H9 (cell line): Measurements from ENCODE around the gene EPHB2. TPM values are rescaled to one million over a fixed set of nuclear protein-coding genes. Genes with fewer than 3 reads are reported as not detected.

ENCODE experiments used
- DNase-seq: peaks from one replicate; pipeline ENCODE4 v3.0.0-alpha.2; 2017
- H2AFZ ChIP-seq: one replicate; pipeline ENCODE4 v1.6.1; 2013; ENCODE audit warnings: mild to moderate bottlenecking, low read length, control low read depth, moderate library complexity
- H2AK5ac ChIP-seq: 2 replicates; pipeline ENCODE4 v1.6.1; 2013; ENCODE audit warnings: low read length, control low read depth, mixed read lengths; ENCODE audit not compliant: insufficient read length
- H2BK120ac ChIP-seq: one replicate; pipeline ENCODE4 v1.6.1; 2013; ENCODE audit warnings: low read depth, mild to moderate bottlenecking, low read length, control low read depth, inconsistent platforms; ENCODE audit not compliant: poor library complexity, severe bottlenecking
- H2BK12ac ChIP-seq: 2 replicates; pipeline ENCODE4 v1.6.1; 2013; ENCODE audit warnings: low read length, control low read depth, mixed read lengths, low read depth; ENCODE audit not compliant: insufficient read length
- H2BK15ac ChIP-seq: 2 replicates; pipeline ENCODE4 v1.6.1; 2013; ENCODE audit warnings: low read depth, low read length, control low read depth
- H2BK20ac ChIP-seq: one replicate; pipeline ENCODE4 v1.6.1; 2013; ENCODE audit warnings: low read depth, mild to moderate bottlenecking, low read length, control low read depth, inconsistent platforms; ENCODE audit not compliant: poor library complexity, severe bottlenecking
- H2BK5ac ChIP-seq: 2 replicates; pipeline ENCODE4 v1.6.1; 2013; ENCODE audit warnings: low read length, control low read depth, mixed read lengths; ENCODE audit not compliant: insufficient read length
- H3K14ac ChIP-seq: 2 replicates; pipeline ENCODE4 v1.6.1; 2013; ENCODE audit warnings: low read length, control low read depth; ENCODE audit not compliant: insufficient read depth
- H3K18ac ChIP-seq: 2 replicates; pipeline ENCODE4 v1.6.1; 2013; ENCODE audit warnings: low read depth, mild to moderate bottlenecking, mixed read lengths, low read length, control low read depth; ENCODE audit not compliant: insufficient read length
- H3K23ac ChIP-seq: 2 replicates; pipeline ENCODE4 v1.6.1; 2013; ENCODE audit warnings: low read length, control low read depth, mixed read lengths, low read depth; ENCODE audit not compliant: insufficient read length
- H3K23me2 ChIP-seq: 2 replicates; pipeline ENCODE4 v1.6.1; 2013; ENCODE audit warnings: low read depth, mild to moderate bottlenecking, mixed read lengths, low read length, control low read depth; ENCODE audit not compliant: insufficient read length, poor library complexity, severe bottlenecking
- H3K27ac ChIP-seq: 2 replicates; pipeline ENCODE4 v1.5.1; 2013; ENCODE audit warnings: low read length, control low read depth, mixed read lengths, low read depth; ENCODE audit not compliant: insufficient read length
- H3K27me3 ChIP-seq: 2 replicates; pipeline ENCODE4 v1.6.1; 2013; ENCODE audit warnings: low read length, control low read depth, inconsistent platforms; ENCODE audit not compliant: insufficient read depth
- H3K4ac ChIP-seq: 2 replicates; pipeline ENCODE4 v1.6.1; 2013; ENCODE audit warnings: low read depth, mild to moderate bottlenecking, control low read depth, inconsistent platforms, low read length, moderate library complexity
- H3K4me1 ChIP-seq: 2 replicates; pipeline ENCODE4 v1.6.1; 2013; ENCODE audit warnings: low read length, control low read depth, inconsistent platforms; ENCODE audit not compliant: insufficient read depth
- H3K4me2 ChIP-seq: 2 replicates; pipeline ENCODE4 v1.6.1; 2013; ENCODE audit warnings: low read length, control low read depth, mixed read lengths; ENCODE audit not compliant: insufficient read length, insufficient read depth
- H3K56ac ChIP-seq: 2 replicates; pipeline ENCODE4 v1.6.1; 2013; ENCODE audit warnings: low read depth, mild to moderate bottlenecking, mixed read lengths, low read length, control low read depth; ENCODE audit not compliant: insufficient read length
- H3K79me1 ChIP-seq: 2 replicates; pipeline ENCODE4 v1.6.1; 2013; ENCODE audit warnings: low read depth, mild to moderate bottlenecking, moderate library complexity, low read length, control low read depth, inconsistent platforms; ENCODE audit not compliant: insufficient read depth, poor library complexity, severe bottlenecking
- H3K79me2 ChIP-seq: 2 replicates; pipeline ENCODE4 v1.6.1; 2013; ENCODE audit warnings: low read length, control low read depth, inconsistent platforms; ENCODE audit not compliant: insufficient read depth
- H3K9ac ChIP-seq: 2 replicates; pipeline ENCODE4 v1.6.1; 2013; ENCODE audit warnings: low read length, control low read depth, mixed read lengths; ENCODE audit not compliant: insufficient read length; ENCODE audit errors: extremely low read depth
- H3K9me3 ChIP-seq: one replicate; pipeline ENCODE4 v1.6.1; 2013; ENCODE audit warnings: low read depth, low read length, inconsistent platforms; ENCODE audit not compliant: control insufficient read depth
- H3T11ph ChIP-seq: one replicate; pipeline ENCODE4 v1.6.1; 2013; ENCODE audit warnings: mild to moderate bottlenecking, low read length, control low read depth, inconsistent platforms
- H4K20me1 ChIP-seq: one replicate; pipeline ENCODE4 v1.6.1; 2013; ENCODE audit not compliant: control insufficient read depth, insufficient read length, insufficient read depth
- H4K5ac ChIP-seq: 2 replicates; pipeline ENCODE4 v1.6.1; 2013; ENCODE audit warnings: low read depth, mild to moderate bottlenecking, mixed read lengths, low read length, control low read depth; ENCODE audit not compliant: insufficient read length
- H4K8ac ChIP-seq: replicated peaks from 2 replicates; pipeline ENCODE4 v1.6.1; 2013; ENCODE audit warnings: low read length, control low read depth, mixed read lengths, low read depth; ENCODE audit not compliant: insufficient read length
- H4K91ac ChIP-seq: 2 replicates; pipeline ENCODE4 v1.6.1; 2013; ENCODE audit warnings: low read depth, mild to moderate bottlenecking, moderate library complexity, mixed read lengths, low read length, control low read depth; ENCODE audit not compliant: insufficient read length
- H3K27ac Mint-ChIP-seq, 3 experiments: 2 replicates in 2 of 3; 3 replicates in 1 of 3; pipeline ENCODE4 v1.8.0; 2020 to 2021; ENCODE audit warnings: mixed read lengths in 3 of 3, mild to moderate bottlenecking in 1 of 3, moderate library complexity in 1 of 3
- H3K27me3 Mint-ChIP-seq: 2 replicates; pipeline ENCODE4 v1.8.0; 2021; ENCODE audit warnings: low read depth, mild to moderate bottlenecking, moderate library complexity, mixed read lengths
- H3K36me3 Mint-ChIP-seq, 3 experiments: 2 replicates in 2 of 3; 3 replicates in 1 of 3; pipeline ENCODE4 v1.8.0; 2020 to 2021; ENCODE audit warnings: low read depth in 3 of 3, mixed read lengths in 3 of 3; ENCODE audit not compliant: insufficient read depth in 1 of 3
- H3K4me1 Mint-ChIP-seq, 2 experiments: 2 replicates each; pipeline ENCODE4 v1.8.0; 2020; ENCODE audit warnings: mixed read lengths in 2 of 2
- H3K4me3 Mint-ChIP-seq, 2 experiments: 2 replicates in 1 of 2; 3 replicates in 1 of 2; pipeline ENCODE4 v1.8.0; 2020 to 2021; ENCODE audit warnings: mild to moderate bottlenecking in 2 of 2, mixed read lengths in 2 of 2, moderate library complexity in 1 of 2
- H3K9me3 Mint-ChIP-seq, 2 experiments: 2 replicates in 1 of 2; 3 replicates in 1 of 2; pipeline ENCODE4 v1.8.0; 2020; ENCODE audit warnings: mild to moderate bottlenecking in 2 of 2, mixed read lengths in 2 of 2, moderate library complexity in 1 of 2
- CTCF ChIP-seq: fragments of 200-600 bp; sonication (generic); conservative IDR thresholded peaks from 3 replicates; pipeline ENCODE4 v1.8.0; 2021; ENCODE audit warnings: antibody characterized with exemption, mild to moderate bottlenecking
- WGBS: extraction: QIAGEN DNeasy Blood & Tissue Kit; methylation state at CpG from one replicate; pipeline ENCODE4 v1.1.7; 2013; ENCODE audit warnings: missing lambda C conversion rate, low lambda C conversion rate, mixed read lengths; ENCODE audit not compliant: insufficient read length; ENCODE audit errors: extremely low coverage; 5-methylcytosine and 5-hydroxymethylcytosine counted together
- total RNA-seq: library from RNA; stranded (reverse); gene quantifications from 2 replicates; pipeline ENCODE4 v1.2.1, GENCODE V29; 2021

The EPHB2 gene
- total RNA-seq, 1 experiment from 2014 or later: 9.5 TPM

DNA sequence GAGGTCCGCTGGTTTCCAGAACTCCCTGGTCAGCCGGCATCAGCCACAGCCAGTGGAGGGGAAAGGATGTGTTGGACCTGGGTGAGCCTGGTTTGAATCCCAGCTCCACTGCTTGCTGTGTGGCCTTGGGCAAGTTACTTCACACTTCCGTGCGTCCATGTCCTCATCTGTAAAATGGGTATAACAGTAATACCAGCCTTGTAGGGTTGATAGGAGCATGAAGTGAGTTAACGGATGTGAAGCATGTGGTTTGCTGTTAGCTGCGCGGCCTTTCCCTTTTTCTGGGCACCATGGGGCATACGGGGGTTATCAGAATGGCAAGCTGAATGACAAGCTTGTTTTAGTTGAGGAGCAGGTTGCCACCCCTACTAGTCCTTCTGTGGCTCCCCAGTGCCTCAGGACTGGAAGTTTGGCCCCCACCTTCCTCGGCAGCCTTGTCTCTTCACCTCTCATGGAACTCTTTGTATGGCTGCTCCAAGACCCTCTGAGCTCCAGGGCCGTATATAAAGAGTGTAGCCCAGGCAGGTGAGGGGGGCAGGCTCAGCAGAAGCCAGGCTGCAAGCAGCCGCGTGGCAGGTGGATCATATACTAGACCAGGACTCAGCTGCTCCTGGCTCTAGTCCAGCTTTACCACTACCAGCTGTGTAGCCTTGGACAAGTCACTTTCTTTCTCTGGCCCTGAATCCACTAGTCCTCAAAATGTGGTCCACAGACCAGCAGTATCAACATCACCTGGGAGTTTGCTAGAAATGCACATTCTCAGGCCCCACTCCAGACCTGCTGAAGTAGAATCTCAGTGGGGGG is 166.7 kb downstream of the EPHB2 start:
- no peaks in the 10 kb centered on the region for H3K23me2 ChIP-seq
- no peak overlapping the region for H3K4ac ChIP-seq
- H3K9ac ChIP-seq: no peak overlapping the region
- H4K8ac ChIP-seq: no peak overlapping the region
- no peak for TF ChIP-seq CTCF
- no peak overlapping the region for H4K91ac ChIP-seq
- no peak overlapping the region for H4K5ac ChIP-seq
- no peaks in the 10 kb centered on the region for H3K27me3 Mint-ChIP-seq
- H3K9me3 Mint-ChIP-seq: no peaks in the 10 kb centered on the region
- DNase-seq: no peak
- WGBS: no CpG with 5 or more reads among the region's 12 CpGs
- no peak overlapping the region for H2AK5ac ChIP-seq
- no peak overlapping the region for H2BK20ac ChIP-seq
- H3K79me2 ChIP-seq: no peaks in the 10 kb centered on the region
- no peak overlapping the region for H3K4me2 ChIP-seq
- H3K23ac ChIP-seq: no peak overlapping the region
- no peak overlapping the region for H2BK15ac ChIP-seq
- H3K79me1 ChIP-seq: no peaks in the 10 kb centered on the region
- H3K27me3 ChIP-seq: no peaks in the 10 kb centered on the region
- no peak overlapping the region for H3K27ac ChIP-seq
- H2BK120ac ChIP-seq: no peak overlapping the region
- H4K20me1 ChIP-seq: no peaks in the 10 kb centered on the region
- no peak overlapping the region for H2AFZ ChIP-seq
- no peak overlapping the region for H3K14ac ChIP-seq
- H3K4me1 Mint-ChIP-seq: peaks cover 16 to 29% of the 10 kb centered on the region in 2 experiments
- H3K4me1 ChIP-seq: no peaks in the 10 kb centered on the region
- H3K9me3 ChIP-seq: no peaks in the 10 kb centered on the region
- no peak overlapping the region for H3K27ac Mint-ChIP-seq
- H3K18ac ChIP-seq: no peak overlapping the region
- H3T11ph ChIP-seq: no peak overlapping the region
- H3K36me3 Mint-ChIP-seq: no peaks in the 10 kb centered on the region
- no peak overlapping the region for H2BK12ac ChIP-seq
- no peak overlapping the region for H3K56ac ChIP-seq
- H2BK5ac ChIP-seq: no peak overlapping the region
- no peak overlapping the region for H3K4me3 Mint-ChIP-seq
